SK-N-MC (cell line): ENCODE results near the gene CDH4.

Source experiments
- EZH2 ChIP-seq: fragments of 200-600 bp; sonication (generic); IDR thresholded peaks from one replicate; pipeline ENCODE4 v1.6.1; 2017; ENCODE audit warnings: antibody characterized with exemption
- FOXP2 ChIP-seq: optimal IDR thresholded peaks from 2 replicates; pipeline ENCODE3; 2011; ENCODE audit warnings: mild to moderate bottlenecking, moderate library complexity; ENCODE audit not compliant: insufficient read depth; ENCODE audit errors: extremely low read length, control extremely low read depth
- POLR2AphosphoS5 ChIP-seq: IDR thresholded peaks from 2 replicates; pipeline ENCODE4 v1.6.1; 2012; ENCODE audit warnings: mild to moderate bottlenecking, low read depth, low read length, borderline replicate concordance

GRCh38 chr20:61671559-61671958 is 419.5 kb downstream of the CDH4 start:
- TF ChIP-seq POLR2AphosphoS5 (no peak), EZH2 (no peak), FOXP2 (no peak)
